Right lobe of liver (tissue), 4 donors: ENCODE measurements around the gene SUMO4.

Source experiments
- CTCF ChIP-seq, 4 donors: fragments of 200-600 bp in 3 of 4; fragments of 450-650 bp in 1 of 4; IDR thresholded peaks; one replicate each; pipeline versions ENCODE4 v1.5.1 to v1.8.0; 2016 to 2022; ENCODE audit warnings: antibody characterized with exemption in 4 of 4, mild to moderate bottlenecking in 2 of 4
- POLR2A ChIP-seq: fragments of 450-650 bp; IDR thresholded peaks from one replicate; pipeline ENCODE4 v1.6.1; 2017; ENCODE audit warnings: antibody characterized with exemption, mild to moderate bottlenecking
- donor health status: DM: no; HTN: no; CAD: no.
- donor health status: DM: no; HTN: no; CAD: no.
- donor health status: DM: no; HTN: yes; CAD: no.

GRCh38 chr6:149419696-149420404 is 19.8 kb downstream of the SUMO4 start:
- no peak for TF ChIP-seq CTCF (IDR thresholded peaks at IDR 0.05)
- TF ChIP-seq POLR2A: no peak
